ENCODE measurements around the gene FAM200A.
"Not testable (repeated sequence)": the region's sequence is repeated elsewhere in the genome, so short reads cannot be mapped to it uniquely, and the experiment has no call there.

FAM200A gene

DNA sequence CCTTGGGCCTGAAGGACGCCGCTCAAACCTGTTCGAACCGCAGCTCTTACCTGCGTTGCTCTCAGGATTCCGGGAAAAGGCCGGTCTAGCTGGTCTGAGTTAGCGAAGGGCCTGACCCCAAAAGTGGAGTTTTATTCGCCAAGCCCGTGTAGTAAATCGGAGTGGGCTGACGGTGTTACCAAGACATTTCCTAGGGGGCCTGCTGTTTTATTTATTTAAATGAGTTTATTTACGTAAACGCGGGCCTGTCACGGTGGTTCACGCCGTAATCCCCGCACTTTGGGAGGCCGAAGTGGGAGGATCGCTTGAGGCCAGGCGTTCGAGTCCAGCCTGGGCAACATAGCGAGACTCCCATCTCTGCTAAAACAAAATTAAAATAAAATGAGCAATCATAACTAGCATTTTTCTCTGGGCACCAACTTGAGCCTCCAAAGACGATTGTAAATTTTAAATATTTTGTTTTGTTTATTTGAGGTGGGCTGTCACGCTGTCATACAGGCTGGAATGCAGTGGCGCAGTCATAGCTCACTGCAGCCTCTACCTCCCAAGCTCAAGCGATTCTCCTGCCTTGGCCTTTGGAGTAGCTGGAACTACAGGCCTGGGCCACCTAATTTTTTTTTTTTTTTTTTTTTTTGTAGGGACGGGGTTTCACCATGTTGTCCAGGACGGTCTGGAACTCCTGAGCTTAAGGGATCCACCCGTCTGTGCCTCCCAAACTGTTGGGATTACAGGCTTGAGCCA, 7.4 kb upstream of the FAM200A start:
- no peak for DNase-seq (ENCODE audit: low read depth)

GRCh38 chr7:99558306-99559174, 6.6 kb upstream of the FAM200A start, which contains the start of gene ZNF655:
Gene ZNF655 (plus strand): TSS chr7:99558642. CDS start chr7:99560560, 1,918 bp downstream.
- DNase-seq (ENCODE audit: low read depth): peak; percentile 72

DNA sequence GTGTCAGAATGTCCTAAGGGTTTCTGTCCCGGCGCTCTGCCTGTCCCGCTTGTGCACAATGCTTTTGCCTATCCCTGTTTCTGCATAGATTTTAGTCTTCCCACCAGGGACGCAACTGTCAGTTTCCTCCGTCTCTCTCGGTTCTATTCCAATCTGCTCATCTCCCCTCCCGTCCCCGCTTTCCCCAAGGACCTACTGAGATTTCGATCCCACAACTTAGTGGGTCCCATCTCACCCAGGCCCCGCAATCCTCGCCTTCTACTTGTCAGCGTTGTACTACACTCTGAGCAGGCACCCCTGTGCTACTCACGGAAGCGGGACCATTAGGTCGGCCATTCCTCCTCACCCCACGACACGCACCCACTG, 6.0 kb upstream of the FAM200A start:
- DNase-seq (ENCODE audit: low read depth): no peak

DNA sequence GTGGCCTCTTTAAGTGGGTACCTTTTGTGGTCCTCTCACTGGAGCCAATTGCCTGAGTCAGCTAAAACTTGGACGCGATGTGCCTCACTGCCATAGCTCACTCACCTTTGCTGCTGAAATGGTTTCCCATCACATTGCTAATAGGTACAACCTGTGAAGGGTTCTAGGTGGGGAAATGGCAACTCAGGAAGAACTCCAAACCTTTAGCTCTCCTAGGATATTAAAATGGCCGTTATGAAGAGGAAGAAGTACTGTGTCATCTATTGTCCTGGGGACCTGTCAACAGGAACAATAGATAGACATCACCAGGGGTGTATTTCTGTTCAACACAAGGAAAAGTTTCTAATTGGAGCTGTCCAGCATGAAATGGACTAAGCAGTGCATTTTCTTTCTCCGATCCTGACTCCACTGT, 5.3 kb upstream of the FAM200A start:
- DNase-seq (ENCODE audit: low read depth): no peak

DNA sequence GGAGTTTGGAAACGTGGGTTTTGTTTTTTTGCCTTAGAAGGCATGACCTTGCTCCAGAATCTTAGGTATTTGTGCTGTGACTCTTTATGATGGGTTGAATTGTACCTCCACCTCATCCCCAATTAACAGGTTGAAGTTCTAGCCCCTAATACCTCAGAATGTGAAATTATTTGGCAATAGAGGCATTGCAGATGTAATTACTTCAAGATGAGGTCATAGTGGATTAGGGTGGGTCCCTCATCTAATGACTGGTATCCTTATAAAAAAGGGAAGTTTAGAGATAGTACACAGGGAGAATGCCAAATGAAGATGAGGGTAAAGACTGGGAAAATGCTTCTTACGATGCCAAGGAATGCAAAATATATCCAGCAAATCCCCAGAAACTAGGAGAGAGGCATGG, 3.0 kb upstream of the FAM200A start:
- DNase-seq (ENCODE audit: low read depth): no peak

- no peak for DNase-seq (ENCODE audit: low read depth)
Observed at GRCh38 chr7:99553039-99553438, 1.1 kb upstream of the FAM200A start.

DNA sequence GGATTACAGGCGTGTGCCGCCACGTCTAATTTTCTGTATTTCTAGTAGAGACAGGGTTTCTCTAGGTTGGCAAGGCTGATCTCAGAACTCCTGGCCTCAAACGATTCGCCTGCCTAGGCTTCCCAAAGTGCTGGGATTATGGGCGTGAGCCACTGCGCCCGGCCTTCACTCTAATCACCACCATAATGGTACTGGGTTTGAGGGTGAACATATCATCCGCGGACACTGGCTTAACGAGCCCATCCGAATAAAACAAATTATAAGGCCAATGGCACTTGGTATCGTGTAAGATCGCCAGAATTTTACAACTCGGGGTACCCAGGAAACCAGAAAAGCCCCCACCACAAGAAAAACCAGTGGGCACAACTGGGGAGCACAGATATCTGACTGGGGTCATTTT, 580 bp downstream of the FAM200A start:
- no peak for DNase-seq (ENCODE audit: low read depth)

DNA sequence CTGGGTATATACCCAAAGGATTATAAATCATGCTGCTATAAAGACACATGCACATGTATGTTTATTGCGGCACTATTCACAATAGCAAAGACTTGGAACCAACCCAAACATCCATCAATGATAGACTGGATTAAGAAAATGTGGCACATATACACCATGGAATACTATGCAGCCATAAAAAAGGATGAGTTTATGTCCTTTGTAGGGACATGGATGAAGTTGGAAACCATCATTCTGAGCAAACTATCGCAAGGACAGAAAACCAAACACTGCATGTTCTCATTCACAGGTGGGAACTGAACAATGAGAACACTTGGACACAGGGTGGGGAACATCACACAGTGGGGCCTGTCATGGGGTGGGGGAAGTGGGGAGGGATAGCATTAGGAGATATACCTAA, 2.4 kb downstream of the FAM200A start:
- DNase-seq (ENCODE audit: low read depth): not testable (repeated sequence)

DNA sequence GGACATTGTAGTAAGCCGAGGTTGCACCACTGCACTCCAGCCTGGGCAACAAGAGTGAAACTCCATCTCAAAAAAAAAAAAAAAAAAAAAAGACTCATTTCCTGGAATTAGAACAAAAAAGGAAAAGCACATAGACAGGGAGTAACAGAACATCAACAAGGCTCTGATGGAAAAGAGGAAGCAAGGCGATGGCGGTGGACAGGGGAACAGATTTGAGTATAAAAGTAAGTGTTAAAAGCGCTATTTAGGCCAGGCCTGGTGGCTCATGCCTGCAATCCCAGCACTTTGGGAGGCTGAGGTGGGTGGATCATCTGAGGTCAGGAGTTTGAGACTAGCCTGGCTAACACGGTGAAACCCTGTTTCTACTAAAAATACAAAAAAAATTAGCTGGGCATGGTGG, 6.6 kb downstream of the FAM200A start:
- DNase-seq (ENCODE audit: low read depth): not testable (repeated sequence)

GRCh38 chr7:99543916-99544315, 8.0 kb downstream of the FAM200A start:
- DNase-seq (ENCODE audit: low read depth): no peak

DNA sequence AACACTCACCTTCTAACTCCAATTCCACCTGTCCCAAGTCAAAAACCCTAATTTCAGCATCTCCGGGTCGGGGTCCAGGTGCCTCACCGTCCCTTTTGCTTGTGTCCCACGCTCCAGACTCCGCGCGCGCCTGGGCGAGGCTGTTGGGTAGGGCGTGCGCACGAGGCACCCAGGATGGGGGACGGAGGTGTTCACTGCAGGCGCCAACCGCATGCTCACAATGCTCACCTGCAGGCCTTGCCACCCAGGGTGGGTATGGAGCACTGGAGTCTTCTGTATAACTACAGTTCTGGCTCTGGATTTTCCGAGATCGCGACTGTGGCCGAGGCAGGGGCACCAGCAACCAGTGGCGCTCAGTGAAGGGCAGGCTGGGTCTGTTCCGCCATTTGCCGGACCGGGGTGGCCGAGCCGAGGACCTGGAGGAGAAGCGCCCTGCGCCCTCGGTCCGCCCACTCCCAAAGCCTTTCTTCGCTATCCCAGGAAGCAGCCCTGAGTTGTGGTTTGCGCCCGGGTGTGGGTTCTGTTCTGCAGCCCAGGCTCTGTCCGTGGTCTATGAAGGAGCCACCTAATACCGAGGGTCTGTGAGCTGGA, 8.7 kb downstream of the FAM200A start:
- DNase-seq (ENCODE audit: low read depth): no peak

- no peak for DNase-seq (ENCODE audit: low read depth)
Observed at GRCh38 chr7:99541212-99541611, 10.7 kb downstream of the FAM200A start.

GRCh38 chr7:99540542-99540941, 11.4 kb downstream of the FAM200A start:
- DNase-seq (ENCODE audit: low read depth): no peak

GRCh38 chr7:99539213-99539811, 12.6 kb downstream of the FAM200A start:
- no peak for DNase-seq (ENCODE audit: low read depth)

- DNase-seq (ENCODE audit: low read depth): no peak
Observed at GRCh38 chr7:99535667-99536066, 16.2 kb downstream of the FAM200A start.

GRCh38 chr7:99531354-99531765, 20.6 kb downstream of the FAM200A start:
- no peak for DNase-seq (ENCODE audit: low read depth)

DNA sequence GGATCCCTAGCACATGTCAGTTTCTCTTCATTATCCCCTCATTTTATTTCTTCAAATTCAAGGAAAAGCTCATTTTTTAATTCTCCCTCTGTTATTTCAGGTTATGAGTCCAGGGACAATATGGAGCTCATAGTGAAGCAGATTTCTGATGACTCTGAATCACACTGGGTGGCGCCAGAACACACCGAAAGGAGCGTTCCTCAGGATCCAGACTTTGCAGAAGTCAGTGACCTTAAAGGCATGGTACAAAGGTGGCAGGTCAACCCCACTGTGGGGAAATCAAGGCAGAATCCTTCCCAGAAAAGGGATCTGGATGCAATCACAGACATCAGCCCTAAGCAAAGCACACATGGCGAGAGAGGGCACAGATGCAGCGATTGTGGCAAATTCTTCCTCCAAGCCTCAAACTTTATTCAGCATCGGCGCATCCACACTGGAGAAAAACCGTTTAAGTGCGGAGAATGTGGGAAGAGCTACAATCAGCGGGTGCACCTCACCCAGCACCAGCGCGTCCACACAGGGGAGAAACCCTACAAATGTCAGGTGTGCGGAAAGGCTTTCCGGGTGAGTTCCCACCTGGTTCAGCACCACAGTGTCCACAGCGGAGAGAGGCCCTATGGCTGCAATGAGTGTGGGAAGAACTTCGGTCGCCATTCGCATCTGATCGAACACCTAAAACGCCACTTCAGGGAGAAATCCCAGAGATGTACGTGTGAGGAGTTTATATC, 26.0 kb downstream of the FAM200A start:
- DNase-seq (ENCODE audit: low read depth): no peak

DNA sequence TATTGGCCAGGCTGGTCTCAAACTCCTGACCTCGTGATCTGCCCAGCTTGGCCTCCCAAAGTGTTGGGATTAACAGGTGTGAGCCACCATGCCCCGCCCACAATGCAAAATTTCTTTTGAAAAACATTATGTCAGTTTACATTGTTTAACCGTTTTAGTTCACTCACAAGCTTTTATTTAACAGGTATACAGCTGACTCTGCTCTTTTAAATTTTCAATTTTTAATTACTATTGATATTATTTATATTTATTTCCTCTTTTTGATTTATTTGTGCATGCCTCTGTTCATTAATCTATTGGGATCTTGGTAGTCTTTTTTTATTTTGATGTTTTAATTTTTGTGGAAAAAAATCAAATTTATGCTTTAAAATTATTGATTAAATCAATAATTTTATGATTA, 30.5 kb downstream of the FAM200A start:
- no peak for DNase-seq (ENCODE audit: low read depth)

DNA sequence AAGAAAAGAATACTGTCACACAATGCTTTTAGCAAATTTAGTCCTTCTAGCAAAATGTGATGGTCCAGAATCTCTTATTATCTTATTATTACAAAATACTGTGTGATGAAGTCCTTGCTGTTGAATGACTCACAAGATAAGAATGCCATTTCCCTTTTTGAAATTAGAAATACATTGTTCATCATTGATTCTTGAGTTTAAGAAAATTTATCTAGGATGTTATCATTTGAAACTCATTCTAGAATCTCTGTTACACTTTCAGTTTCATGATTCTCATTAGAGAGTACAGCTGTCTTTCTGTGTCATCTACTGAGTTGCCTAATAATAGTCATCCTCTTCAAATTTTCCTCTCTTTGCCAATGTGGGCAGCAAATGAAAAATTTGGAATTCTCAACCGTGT, 37.9 kb downstream of the FAM200A start:
- DNase-seq (ENCODE audit: low read depth): no peak

DNA sequence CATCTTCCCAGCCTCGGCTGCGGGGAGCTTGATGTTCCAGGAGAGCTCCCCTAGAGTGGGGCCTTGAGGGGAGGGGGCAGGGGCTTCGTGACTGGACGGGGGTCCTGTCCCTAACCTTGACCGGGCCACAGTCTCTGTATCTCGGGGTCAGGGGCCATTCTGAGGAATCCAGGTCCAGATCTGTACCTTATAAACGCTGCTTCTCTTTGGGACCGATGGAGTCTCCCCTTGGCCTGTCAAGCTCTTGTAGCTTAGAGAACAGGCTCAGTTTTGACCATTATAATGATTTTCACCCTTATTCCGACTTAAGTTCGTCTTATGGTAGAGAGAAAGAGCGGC, 46.6 kb downstream of the FAM200A start:
- DNase-seq (ENCODE audit: low read depth): no peak

- DNase-seq (ENCODE audit: low read depth): peak; percentile 94
Observed at GRCh38 chr7:99504603-99505323, 47.2 kb downstream of the FAM200A start, which contains the start of gene ZKSCAN5. Gene ZKSCAN5 (plus strand): TSS chr7:99504662. CDS start chr7:99506045, 1,383 bp downstream.
